ENCODE measurements around the gene RPN2.

DNA sequence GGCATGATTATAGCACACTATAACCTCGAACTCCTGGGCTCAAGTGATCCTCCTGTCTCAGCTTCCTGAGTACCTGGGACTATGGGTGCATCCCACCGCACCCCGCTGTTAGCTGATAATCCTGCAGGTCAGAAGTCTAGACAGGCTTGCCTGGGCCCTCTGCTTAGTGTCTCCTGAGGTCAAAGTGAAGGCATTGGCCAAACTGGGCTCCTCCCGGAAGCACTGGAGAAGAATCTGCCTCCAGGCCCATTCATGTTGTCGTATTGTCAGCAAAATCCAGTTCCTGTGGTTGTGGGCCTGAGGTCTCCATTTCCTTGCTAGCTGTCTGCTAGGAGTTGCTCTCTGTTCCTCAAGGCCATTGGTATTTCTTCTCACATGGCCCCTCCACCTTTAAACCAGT, 6.6 kb downstream of the RPN2 start:
- TF ChIP-seq, protein P1, sequence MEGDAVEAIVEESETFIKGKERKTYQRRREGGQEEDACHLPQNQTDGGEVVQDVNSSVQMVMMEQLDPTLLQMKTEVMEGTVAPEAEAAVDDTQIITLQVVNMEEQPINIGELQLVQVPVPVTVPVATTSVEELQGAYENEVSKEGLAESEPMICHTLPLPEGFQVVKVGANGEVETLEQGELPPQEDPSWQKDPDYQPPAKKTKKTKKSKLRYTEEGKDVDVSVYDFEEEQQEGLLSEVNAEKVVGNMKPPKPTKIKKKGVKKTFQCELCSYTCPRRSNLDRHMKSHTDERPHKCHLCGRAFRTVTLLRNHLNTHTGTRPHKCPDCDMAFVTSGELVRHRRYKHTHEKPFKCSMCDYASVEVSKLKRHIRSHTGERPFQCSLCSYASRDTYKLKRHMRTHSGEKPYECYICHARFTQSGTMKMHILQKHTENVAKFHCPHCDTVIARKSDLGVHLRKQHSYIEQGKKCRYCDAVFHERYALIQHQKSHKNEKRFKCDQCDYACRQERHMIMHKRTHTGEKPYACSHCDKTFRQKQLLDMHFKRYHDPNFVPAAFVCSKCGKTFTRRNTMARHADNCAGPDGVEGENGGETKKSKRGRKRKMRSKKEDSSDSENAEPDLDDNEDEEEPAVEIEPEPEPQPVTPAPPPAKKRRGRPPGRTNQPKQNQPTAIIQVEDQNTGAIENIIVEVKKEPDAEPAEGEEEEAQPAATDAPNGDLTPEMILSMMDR (conservative IDR thresholded peaks at IDR 0.05; ENCODE audit: low read depth, low read length), result no peak
- TF ChIP-seq EZH2phosphoT487 (IDR thresholded peaks at IDR 0.05; ENCODE audit: borderline replicate concordance, low read length), result no peak
- no peak for TF ChIP-seq EZH2 (IDR thresholded peaks at IDR 0.05; ENCODE audit: low read length, unreplicated experiment)

All from PC-3 (cell line).